T-helper 22 cell (primary cell): ENCODE results near the gene CD3E.
"Not testable (repeated sequence)": the region's sequence is repeated elsewhere in the genome, so short reads cannot be mapped to it uniquely, and the experiment has no call there.

Experiments
- DNase-seq: peaks from one replicate; pipeline ENCODE4 v3.0.0-alpha.2; 2020; ENCODE audit warnings: low read depth

The CD3E gene

GRCh38 chr11:118290923-118291322, 13.6 kb upstream of the CD3E start:
- peak; percentile 9 for DNase-seq

DNA sequence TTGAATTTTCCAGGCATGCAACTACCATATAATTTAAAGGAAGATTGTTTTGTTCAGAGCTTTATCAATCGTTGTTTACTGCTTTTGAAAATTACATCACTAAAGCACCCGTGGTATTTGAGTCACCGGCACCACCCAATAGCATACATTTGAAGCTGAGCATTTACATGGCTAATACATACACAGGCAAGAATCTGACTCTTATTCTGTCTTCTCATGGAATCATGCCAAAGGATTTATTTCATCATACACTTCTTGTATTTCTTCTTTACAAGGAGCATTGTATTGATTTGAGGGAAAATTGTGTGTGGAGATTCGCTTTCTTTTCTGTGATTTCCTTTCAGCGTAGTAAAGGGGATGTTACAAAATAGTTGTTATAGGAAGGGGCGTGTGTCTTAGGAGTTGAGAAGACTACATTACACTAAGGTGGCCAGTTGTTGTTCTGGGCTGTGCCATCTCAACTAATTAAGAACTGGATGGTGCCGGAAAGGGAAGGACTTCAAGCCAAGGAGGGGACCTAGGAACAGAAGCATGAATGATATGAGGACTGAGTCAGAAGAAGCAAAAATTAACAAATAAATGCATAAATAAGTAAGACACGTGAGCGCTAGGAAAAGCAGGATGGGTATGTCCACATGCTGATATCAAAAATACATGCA, 12.9 kb upstream of the CD3E start:
- no peak for DNase-seq

- no peak for DNase-seq
Observed at GRCh38 chr11:118294053-118294452, 10.5 kb upstream of the CD3E start.

DNA sequence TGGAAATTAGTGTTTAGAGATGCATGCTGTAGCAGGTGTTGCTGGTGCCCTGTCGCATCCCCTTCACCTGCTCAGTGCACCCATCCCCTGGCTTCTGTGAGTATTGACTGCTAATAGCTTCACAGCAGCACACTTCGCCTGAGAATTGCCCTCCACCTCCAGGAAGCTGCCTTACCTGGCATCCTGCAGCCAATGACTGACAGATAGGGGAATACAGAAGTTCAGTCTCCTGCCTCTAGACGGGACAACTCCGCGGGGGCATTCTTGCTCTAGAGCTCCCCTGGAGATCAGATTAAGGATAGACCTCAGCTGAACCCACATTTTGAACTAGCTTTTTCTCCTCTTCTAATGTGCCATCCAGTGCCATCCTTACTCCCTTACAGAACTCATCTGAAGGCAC, 9.3 kb upstream of the CD3E start:
- DNase-seq: no peak

GRCh38 chr11:118295815-118296454, 8.6 kb upstream of the CD3E start:
- no peak for DNase-seq

- DNase-seq: no peak
Observed at GRCh38 chr11:118301600-118302195, 2.8 kb upstream of the CD3E start.

DNA sequence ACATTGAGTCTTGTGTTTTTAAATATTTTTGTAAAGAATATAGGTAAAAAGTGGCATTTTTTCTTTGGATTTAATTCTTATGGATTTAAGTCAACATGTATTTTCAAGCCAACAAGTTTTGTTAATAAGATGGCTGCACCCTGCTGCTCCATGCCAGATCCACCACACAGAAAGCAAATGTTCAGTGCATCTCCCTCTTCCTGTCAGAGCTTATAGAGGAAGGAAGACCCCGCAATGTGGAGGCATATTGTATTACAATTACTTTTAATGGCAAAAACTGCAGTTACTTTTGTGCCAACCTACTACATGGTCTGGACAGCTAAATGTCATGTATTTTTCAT, 333 bp upstream of the CD3E start:
- no peak for DNase-seq

DNA sequence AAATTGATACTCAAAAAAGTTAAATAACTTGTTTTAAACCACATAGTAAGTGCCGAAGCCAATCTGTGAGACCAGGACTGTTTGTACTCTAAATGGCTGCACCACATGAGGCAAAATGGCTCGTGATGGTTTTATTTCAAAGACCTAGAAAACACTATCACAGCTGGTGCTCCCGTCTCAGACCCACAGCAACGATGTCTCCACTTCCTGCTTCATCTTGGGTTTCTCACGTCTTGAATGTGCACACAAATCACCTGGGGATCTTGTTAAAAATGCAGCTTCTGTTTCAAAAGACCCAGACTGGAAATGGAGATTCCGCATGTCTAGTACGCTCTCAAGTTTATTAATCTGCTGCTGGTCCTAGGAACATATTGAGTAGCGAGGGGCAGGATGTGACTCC, 1.2 kb downstream of the CD3E start:
- peak; percentile 18 for DNase-seq

DNA sequence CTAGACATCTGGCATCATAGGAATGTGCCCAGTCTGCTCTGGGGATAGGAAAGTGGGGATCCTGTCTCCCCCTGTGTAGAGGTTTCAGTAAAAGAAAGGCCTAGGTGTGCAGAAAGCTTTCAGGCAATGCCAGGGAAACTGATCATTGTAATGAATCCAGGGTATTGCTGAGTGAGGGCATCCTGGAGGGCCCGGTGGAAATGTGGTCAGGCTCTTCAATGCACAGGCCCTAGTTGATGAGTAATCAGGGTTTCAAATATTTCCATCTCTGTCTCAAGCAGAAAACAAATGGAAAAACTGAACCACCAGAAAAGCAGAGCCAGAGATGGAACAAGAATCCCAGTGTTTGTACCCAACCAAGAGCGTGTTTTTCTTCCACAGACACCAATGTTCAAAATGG, 2.0 kb downstream of the CD3E start:
- peak; percentile 12 for DNase-seq

- not testable (repeated sequence) for DNase-seq
Observed at GRCh38 chr11:118308995-118309528, 4.5 kb downstream of the CD3E start.

DNA sequence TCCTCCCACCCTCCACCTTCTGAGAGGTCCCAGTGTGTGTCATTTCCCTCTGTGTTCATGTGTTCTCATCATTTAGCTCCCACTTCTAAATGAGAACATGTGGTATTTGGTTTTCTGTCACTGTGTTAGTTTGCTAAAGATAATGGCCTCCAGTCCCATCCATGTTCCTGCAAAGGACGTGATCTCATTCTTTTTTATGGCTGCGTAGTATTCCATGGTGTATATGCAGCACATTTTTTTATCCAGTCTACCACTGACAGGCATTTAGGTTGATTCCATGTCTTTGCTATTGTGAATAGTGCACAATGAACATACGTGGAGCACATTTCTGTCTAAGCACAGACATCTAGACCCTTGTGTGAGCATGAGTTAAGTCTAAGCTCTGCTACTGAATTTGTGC, 5.7 kb downstream of the CD3E start:
- DNase-seq: no peak

DNA sequence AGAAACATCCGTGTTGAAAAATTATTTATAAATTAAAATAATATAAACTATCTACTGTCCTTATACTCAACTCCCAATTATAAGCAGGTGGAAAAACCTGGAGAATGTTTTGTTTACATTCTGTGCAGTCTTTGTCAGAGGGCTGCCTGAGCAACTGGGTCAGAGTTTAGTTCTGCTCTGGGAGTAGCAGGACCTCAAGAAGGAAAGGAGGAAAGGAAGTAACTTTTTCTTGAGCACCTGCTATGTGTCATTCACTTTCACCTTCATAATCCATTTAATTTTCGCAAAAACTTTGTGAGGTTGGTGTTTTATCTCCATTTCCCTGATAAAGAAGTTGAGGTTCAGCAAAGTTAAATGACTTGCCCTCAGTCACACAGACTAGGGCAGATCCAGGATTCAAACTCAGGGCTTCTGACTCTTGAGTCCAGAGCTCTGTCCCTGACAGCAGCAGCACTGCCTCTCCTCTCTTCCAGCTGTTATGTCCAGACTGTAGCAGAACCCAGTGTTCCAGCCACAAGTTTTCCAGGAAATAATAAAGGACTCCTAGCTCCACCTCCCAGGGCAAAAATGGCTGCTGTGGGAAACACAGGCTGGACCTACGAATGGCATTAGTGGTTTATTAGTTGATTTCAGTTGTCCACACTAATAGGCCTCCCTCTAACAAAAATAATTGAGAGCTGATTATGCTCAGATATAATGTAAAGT, 6.4 kb downstream of the CD3E start:
- DNase-seq: no peak

GRCh38 chr11:118311518-118311917, 7.0 kb downstream of the CD3E start:
- no peak for DNase-seq

DNA sequence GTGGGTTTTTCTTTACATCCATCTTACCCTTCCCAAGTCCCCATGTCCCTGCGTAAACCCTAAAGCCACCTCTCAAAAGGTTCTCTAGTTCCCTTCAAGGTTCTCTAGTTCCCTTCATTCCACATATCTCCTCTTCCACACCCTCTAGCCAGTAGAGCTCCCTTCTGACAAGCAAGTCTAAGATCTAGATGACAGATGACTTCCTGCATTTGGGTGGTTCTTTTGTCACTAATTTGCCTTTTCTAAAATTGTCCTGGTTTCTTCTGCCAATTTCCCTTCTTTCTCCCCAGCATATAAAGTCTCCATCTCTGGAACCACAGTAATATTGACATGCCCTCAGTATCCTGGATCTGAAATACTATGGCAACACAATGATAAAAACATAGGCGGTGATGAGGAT, 7.8 kb downstream of the CD3E start:
- DNase-seq: no peak

DNA sequence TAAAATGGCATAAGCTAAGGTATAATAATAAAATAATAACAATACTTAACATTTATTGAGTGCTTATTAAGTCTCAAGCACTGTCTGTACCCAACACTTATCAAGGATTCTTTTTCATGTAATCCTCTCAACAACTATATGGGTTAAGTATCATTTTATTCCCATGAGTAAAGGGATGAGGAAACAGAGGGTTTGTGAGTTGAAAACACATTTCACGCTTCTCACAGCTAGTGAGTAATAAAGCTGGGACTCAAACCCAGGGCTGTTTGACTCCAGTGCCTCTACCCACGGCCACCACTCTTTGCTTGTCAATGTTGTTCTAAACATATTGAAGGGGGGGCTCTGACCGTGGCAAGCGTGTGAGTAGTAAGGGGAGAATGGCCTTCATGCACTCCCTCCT, 8.7 kb downstream of the CD3E start:
- DNase-seq: no peak

GRCh38 chr11:118314988-118315411, 10.5 kb downstream of the CD3E start:
- DNase-seq: no peak

DNA sequence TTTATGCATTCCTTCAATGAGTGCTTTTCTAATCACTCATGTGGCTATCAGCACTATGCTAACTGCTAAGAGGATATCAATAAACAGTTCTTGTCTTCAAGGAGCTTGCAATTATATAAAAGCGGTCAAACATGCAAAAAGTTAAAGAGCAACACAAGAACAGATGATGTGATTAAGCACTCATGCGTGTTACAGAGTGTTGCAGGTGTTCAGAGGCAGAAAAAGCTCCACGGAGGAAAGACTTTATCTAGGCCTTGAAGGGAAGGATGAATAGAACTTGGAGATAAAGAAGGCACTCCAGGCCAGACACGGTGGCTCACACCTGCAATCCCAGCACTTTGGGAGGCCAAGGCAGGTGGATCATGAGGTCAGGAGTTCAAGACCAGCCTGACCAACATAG, 13.6 kb downstream of the CD3E start:
- DNase-seq: no peak

DNA sequence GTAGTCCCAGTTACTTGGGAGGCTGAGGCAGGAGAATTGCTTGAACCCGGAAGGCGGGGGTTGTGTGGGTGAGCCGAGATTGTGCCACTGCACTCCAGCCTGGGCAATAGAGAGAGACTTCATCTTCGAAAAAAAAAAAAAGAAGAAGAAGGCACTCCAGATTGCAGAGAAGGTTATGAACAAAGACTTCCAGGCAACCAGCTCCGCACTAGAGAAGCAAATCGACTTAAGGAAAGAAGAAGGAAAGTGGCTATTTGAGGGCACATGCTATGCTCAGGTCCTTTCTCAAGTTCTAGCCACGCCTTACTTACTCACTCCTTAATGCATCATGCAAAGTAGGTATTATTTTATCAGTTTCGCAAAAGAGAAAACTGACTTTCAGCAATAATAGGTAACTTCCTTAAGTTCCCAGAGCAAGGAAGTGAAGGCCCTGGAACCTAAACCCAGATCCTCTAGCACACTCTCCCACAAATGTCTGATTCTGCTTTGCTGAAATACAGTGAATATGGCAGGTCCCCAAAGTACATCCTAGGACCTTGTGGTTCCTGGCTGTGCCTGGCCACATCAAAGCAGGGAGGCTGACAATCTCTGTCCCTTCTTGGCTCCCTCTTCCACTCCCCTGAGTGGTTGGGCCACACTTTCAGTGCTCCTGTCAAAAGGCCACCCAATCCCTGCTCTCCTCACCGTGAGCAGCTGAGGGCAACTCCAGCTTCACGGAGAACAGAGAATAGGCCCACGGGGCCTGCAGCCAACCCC, 14.2 kb downstream of the CD3E start:
- DNase-seq: no peak

GRCh38 chr11:118319337-118319707, 14.8 kb downstream of the CD3E start:
- DNase-seq: no peak

DNA sequence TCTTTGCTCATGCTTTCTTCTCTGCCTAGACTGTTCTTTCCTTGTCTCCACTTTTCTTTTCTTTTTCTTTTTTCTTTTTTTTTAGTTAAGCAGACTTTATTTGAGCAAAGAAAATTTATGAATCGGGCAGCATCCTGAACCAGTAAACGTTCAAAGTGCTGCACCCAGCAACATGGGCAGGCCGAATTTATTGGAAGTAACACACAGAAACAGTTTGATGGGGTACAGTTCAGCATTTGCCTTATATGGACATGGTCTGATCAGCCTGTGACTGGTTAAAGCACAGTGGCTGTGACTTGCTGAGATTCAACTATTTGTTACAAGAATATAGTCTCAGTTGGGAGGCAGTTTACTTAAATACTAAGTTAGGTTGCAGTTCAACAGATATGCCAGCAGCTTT, 16.0 kb downstream of the CD3E start:
- no peak for DNase-seq

- no peak for DNase-seq
Observed at GRCh38 chr11:118321386-118322082, 17.0 kb downstream of the CD3E start.

DNA sequence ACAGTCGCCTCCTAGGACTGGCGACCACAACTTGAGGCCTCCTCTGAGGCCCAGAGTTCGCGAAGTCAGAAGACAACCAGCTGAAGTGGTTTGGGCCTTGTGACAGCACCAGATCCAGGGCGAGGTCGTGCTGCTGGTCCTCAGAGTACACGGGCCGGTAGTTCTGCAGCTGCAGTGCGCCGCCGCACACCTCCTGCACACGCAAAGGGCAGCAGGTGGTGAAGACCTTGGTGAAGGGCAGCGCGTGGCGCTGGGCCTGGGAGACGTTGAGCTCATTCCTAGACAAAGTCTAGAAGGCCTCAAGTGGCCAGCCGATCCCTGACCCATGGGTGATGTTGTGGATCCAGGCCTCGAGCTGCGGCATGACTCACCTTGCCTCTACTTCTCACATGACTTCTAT, 18.2 kb downstream of the CD3E start:
- no peak for DNase-seq
